HG02642 (cell line): ENCODE results near the gene TRPM5.

Source experiments
- ATAC-seq: cut with Tn5 transposase; IDR thresholded peaks from one replicate; pipeline ENCODE4 v1.9.1; 2021; ENCODE audit warnings: mild to moderate bottlenecking; ENCODE audit not compliant: unreplicated experiment, poor library complexity

The TRPM5 gene

DNA sequence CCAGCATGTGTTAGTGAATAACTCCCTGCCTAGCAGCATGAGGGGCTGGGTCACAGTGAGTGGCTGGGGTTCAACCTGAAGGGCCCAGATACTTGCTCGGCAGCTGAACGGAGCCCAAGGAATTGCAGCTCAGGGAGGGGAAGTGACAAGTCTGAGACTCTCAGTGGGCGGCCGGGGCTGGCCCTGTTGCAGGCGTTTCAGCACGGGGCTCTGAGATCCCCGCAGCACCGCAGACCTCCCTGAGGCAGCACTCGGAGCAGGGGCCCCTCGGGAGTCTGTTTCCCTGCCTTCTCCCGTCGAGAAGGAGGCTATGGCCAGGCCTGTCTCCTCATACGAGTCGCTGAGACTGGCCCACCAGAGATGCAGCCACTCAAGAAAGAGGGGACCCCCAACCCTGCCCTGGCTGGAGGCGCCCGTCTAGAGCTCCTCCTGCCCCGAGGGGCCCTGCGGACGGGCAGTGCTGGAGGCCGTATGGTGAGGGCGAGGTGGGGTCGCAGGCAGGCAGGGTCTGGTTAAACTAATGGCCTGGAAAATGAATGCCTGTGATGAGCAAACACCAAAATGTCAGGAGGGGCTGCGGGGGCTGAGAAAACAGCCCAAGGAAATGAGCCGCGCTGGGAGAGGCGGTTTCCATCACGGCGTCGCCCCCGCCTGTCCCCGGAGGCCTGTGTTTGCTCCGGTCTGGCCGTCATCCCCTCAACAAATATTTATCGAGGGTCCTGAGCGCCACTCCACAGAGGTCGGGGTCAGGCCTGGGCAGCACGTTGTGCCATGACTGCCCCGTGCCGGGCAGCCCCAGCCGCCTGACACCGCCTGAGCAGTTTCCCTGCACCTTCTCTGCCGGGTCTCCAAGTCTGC, 34.5 kb downstream of the TRPM5 start:
- no peak for ATAC-seq

DNA sequence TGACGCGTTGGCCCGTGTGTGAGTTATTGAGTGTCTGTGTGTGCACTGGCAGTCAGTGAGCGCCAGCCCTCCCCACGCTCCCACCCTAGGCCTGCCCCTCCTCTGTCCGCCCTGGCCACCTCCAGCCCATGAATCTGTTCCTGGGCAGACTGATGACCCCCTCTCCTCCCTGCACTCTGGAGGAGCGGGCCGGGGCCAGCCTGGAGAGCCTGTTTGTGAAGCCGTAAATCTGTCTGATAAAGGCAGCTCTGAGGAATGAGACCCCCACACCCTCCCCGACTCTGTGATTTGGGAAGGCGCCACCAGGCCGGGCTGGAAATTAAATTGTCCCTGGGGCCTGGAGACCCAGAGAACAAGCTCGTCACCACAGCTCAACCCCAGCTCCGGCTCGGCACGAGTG, 35.2 kb downstream of the TRPM5 start:
- ATAC-seq: no peak

DNA sequence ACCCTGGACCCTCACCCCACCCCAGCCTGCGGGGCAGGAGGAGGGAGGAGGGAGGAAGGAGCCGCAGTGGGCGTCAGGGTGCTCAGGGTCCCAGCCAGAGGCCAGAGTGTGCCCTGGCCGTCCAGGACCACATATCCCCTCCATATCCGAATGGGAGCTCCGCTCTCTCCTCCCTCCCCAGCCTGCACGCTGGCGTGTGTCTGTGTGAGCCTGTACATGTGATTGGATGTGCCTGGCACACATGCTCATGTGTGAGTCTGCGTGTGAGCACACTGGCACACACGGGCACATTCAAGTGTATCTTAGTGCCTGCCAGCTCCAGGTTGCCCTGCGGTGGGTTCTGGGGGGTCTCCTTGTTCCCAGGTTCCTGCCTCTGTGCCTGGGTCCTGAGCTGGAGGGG, 35.6 kb downstream of the TRPM5 start:
- no peak for ATAC-seq

DNA sequence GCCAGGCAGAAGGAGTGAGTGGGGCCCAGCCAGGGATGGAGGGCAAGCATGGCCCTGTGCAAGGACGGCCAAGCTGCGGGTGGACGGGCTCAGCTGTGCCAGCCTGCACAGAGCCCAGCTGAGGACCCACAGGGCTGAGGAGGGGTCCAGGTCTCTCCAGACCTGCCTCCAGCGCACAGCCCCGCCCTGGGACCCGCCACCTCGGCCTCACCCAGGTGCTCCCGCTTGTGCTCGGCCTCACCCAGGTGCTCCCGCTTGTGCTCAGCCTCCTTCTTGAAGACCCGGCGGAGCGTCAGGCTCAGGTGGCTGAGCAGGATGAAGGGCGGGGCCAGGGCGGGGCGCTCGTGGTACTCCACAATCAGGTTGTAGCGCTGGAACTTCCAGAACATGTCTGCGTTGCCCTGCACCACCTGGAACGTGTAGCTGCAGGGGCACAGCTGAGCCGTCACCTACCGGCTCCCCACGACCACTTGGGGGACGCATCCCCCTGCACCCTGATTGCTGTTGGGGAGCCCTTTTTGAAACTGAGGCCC, 37.4 kb downstream of the TRPM5 start:
- no peak for ATAC-seq

DNA sequence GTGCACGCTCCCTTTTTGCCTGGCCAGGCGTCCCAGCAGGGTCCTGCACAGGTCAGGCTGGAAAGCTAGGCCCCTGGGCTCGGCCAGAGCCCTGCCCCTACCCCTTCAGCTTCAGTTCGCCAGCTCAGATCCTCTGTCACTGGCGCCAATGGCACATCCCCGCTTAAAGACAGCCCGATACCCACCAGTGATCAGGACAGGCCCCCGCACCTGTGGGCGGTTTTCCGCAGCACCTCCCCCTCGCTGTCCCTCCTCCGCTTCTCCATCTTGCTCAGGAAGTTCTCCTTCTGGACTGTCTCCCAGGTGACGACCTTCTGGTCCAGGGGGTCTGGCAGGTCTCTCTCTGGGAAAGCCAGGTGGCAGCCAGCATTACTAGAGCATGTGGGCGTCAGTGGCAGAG, 37.9 kb downstream of the TRPM5 start:
- ATAC-seq: no peak

DNA sequence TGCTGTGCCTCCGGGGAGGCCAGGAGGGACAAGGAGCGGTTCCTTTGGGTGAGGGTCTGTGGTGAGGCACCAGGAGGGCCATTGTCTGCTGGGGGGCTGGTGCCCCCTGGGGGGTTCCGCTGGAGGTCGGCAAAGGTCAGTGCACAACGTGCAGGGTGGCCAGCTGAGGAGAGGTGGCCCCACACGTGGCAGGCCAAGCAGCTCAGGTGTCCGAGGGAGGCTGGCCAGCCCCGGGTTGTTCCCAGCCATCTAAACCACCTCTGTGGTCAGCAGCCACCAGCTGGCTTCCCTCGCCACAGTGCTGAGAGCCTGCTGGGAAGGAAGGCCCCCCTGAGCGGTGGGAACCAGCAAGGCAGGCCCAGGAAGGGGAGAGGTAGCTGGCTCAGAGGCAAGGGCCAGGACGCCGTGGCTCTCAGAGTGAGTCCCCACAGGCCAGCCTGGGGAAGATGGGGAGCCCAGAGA, 39.5 kb downstream of the TRPM5 start:
- no peak for ATAC-seq

DNA sequence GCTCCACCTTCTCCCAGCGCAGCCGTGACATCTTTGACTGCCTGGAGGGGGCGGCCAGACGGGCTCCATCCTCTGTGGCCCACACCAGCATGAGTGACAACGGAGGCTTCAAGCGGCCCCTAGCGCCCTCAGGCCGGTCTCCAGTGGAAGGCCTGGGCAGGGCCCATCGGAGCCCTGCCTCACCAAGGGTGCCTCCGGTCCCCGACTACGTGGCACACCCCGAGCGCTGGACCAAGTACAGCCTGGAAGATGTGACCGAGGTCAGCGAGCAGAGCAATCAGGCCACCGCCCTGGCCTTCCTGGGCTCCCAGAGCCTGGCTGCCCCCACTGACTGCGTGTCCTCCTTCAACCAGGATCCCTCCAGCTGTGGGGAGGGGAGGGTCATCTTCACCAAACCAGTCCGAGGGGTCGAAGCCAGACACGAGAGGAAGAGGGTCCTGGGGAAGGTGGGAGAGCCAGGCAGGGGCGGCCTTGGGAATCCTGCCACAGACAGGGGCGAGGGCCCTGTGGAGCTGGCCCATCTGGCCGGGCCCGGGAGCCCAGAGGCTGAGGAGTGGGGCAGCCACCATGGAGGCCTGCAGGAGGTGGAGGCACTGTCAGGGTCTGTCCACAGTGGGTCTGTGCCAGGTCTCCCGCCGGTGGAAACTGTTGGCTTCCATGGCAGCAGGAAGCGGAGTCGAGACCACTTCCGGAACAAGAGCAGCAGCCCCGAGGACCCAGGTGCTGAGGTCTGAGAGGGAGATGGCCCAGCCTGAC, 41.2 kb downstream of the TRPM5 start:
- no peak for ATAC-seq

DNA sequence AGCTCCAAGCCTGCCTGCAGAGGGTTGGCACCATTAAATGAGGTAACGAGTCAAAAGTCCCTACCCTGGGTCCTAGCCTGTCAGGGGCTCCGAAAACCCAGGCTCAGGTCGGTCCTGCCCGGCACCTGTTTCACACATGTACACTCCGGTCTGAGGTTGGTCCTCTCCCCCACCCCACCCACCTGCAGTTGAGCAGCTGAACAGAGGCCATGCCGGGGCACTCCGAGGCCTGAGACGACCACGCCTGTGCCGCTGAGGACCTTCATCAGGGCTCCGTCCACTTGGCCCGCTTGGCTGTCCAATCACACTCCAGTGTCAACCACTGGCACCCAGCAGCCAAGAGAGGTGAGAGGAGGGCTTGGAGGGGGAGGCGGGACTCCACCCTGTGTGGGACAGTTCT, 42.2 kb downstream of the TRPM5 start:
- ATAC-seq: no peak

DNA sequence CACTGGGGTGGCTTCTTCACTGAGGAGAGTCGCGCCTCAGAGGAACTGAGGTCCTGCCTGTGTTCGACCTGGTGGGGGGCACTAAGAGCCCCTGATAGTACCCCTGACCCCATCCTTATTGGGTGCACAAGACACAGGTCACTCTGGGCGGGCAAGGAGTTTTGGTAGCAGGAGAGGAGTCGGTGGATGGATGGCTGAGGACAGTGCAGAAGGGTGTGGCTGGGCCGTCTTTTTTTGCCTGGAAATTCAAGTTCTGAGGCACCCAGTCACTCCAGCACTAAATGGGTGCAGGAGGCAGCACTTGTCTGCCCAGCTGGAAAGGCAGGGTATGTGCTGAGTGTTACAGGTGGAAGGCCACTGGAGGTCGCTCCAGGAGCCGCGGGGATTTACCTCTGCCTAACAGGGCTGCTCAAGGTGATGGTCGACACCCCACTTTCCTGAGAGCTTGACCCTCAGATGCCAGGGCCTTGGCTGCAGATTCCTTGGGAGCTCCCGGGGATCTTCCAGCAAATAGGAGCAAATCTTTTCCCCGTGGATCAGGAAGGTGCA, 42.8 kb downstream of the TRPM5 start:
- no peak for ATAC-seq

DNA sequence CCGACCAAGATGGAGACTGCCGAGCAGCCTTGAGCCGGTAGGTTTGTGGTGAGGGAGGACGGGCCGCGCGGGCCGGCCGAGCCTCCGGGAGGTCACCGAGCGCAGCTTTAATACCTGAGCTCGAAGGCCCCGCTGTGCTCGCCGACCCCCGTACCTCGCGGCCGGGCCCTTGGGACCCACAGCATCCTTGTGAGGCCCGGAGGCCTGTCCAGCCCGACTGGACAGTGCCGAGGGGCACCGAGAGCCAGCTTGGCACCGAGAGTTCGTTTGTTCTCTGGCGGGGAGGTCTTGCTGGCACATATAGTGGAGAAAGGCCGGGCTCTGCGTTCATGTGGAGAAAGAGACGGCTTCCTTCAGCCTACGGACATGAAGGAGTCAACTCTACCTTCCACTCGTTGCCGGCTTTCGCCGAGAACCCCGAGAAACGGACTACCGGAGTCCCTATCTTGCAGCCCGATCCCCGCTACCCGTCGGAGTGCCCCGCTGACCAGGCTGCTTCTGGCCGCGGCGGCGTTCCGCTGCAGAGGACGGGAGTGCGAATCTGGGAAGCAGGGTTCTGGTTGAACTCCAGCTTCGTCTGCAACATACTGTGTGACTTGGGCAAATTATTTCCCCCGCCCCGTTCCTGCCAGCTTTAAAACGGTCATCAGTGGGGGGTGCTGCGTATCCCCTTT, 43.4 kb downstream of the TRPM5 start:
- peak; percentile 15 for ATAC-seq

DNA sequence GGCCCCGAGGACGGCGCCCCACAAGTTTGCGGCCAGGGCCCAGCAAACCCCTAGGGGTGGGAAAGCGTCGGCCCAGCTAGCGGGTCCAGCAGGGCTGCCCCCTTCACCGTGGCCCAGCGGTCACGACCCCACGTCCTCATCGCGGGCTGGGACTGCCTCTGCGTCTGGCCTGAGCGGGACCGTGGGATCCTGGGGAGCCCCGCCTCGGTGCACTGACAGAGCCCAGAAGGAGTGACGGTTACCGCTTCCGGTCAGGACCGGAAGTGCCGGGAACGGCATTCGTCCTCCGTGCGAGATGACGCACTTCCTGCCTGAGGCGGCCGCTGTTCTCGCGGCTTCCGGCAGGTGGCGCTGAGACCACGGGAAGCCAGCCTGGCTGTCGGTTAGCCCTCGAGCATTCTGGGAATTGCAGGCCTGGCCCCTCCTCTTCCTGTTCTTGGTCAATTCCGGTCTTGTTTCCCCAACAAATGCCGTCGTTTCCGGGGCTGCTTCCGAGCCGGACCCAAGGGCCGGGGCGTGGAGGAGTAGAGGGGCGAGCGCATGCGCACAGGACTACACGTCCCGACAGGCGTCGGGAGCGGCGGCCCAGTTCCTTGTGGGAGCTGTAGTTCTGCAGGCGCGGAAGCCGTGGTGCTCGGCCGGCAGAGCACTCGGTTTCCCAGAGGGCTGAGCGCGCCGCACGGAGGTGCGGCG, 44.1 kb downstream of the TRPM5 start, which contains the start of gene TSSC4:
Gene TSSC4 (plus strand): TSS at position 682 of the 693 bp plus-strand sequence. CDS start 1,884 bp downstream, outside the sequence.
- ATAC-seq: peak; percentile 78

DNA sequence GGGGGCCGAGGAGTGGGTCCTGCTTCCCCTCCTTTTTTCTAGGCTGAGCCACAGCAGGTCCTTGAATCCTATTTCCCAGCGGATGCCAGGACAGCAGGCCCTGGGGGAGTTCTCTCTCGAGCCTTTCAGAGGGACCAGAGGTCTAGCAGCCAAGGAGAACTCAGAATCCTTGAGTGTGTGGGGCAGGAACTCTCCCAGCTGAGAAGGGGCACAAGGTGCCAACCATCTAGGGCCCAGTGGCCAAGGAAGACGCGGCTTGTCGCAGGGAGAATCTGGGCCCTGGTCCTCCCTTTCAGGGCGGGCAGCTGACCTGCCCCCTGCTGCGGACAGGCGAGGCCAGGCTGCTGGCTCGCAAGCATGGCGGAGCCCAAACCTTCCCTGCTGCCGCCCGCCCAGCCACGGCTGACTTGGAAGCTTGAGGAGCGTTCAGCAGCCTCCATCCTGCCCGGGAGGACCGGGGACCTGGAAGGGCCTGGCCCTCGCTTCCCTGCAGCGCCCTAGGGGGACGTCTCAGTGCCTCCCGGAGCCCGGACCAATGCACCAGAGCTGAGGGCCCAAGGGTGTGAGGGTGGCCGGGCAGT, 44.7 kb downstream of the TRPM5 start:
- no peak for ATAC-seq

DNA sequence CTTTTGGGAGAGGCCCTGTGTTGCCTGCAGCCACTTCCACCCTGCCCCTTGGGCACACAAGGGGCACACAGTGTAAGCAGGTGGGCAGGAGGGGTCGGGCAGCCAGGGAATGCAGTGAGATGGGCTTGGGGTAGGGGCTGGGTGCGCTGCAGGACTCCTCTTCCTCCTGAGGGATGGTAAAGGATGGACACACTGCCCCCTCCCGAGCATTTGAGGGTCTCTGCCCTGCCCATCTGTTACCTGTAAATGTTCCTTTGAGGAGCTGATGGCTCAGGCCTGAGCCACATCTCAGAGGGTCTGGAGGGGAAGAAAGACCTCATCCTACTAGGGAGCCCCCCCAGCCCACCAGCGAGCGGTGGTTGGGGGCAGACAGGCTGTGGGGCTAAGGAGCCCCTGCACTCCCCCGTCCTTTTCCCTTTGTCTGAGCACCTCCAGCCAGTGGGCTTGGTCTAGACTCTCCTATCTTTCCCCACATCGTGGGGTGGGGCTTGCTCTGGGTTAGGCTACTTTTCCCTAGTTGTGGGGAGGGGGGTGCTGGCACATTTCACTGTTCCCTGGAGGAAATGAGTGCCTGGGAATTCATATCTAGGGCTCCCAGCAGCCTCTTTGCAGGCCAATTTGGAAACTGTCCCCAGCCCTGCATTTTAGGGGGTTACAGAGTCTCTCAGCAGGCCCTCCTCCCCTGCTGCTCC, 45.5 kb downstream of the TRPM5 start:
- no peak for ATAC-seq

DNA sequence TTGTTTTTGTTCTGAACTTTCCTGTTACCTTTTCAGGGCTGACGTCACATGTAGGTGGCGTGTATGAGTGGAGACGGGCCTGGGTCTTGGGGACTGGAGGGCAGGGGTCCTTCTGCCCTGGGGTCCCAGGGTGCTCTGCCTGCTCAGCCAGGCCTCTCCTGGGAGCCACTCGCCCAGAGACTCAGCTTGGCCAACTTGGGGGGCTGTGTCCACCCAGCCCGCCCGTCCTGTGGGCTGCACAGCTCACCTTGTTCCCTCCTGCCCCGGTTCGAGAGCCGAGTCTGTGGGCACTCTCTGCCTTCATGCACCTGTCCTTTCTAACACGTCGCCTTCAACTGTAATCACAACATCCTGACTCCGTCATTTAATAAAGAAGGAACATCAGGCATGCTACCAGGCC, 47.3 kb downstream of the TRPM5 start:
- ATAC-seq: no peak

DNA sequence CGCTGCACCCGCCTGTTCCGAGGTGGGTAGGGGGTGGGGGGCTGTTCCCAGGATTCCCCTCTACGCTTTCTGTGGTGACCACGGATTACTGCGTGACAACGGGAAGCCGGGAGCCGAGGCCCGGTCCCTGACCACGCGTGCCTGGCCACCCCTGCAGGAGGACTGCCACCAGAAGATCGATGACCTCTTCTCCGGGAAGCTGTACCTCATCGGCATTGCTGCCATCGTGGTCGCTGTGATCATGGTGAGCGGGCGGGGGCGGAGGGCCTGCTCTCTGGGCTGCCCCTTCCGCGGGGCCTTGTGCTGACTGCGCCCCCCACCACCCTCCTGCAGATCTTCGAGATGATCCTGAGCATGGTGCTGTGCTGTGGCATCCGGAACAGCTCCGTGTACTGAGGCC, 47.8 kb downstream of the TRPM5 start:
- no peak for ATAC-seq

DNA sequence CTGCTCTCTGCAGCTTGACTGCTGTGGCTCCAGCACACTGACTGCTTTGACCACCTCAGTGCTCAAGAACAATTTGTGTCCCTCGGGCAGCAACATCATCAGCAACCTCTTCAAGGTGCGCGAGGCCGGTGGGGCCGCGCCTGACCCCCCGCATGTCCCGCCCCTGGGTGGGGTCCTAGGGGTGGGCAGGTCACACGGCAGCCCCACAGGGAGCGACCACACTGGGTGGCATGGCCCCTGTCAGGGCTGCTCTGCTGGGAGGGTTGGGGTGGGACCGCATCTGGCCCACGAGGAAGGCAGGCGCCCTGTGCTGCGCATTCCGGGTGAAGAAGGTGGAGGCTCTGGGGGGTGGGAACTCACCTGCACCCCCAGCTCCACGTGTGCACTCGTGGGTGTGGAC, 48.5 kb downstream of the TRPM5 start:
- no peak for ATAC-seq

DNA sequence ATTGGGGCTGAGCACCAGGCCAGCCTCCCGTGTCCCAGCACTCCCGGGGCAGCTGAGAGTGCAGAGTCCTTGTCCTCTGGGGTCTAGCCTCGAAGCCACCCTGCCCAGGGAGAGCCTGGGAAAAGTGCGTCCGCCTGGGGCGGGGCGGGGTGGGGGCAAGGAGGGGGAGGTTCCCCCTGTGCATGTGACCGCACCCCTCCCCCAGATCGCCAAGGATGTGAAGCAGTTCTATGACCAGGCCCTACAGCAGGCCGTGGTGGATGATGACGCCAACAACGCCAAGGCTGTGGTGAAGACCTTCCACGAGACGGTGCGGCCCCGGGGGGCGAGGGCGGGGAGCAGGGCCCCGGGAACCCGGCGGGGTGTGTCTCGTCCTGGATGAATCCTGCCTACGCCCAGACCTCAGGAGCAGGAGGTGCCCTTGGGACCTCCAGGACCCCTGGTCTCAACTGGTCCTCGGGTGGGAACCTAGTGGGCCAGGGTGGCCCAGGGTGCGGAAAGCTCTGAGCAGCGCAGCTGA, 49.0 kb downstream of the TRPM5 start:
- no peak for ATAC-seq

DNA sequence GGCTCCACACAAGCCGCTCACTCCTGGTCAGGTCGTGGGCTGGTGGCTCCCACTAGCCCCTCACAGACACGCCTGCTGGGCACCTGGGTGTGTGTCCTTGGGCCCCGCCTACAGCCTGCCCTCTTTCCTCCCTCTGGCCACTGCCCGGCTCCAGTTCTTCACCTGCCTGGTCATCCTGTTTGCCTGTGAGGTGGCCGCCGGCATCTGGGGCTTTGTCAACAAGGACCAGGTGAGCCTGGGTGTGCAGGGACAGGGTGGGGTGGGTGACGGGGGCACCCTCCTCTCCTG, 49.6 kb downstream of the TRPM5 start:
- ATAC-seq: no peak
